Measurements from ENCODE around the gene PLEKHN1.

PLEKHN1 gene

DNA sequence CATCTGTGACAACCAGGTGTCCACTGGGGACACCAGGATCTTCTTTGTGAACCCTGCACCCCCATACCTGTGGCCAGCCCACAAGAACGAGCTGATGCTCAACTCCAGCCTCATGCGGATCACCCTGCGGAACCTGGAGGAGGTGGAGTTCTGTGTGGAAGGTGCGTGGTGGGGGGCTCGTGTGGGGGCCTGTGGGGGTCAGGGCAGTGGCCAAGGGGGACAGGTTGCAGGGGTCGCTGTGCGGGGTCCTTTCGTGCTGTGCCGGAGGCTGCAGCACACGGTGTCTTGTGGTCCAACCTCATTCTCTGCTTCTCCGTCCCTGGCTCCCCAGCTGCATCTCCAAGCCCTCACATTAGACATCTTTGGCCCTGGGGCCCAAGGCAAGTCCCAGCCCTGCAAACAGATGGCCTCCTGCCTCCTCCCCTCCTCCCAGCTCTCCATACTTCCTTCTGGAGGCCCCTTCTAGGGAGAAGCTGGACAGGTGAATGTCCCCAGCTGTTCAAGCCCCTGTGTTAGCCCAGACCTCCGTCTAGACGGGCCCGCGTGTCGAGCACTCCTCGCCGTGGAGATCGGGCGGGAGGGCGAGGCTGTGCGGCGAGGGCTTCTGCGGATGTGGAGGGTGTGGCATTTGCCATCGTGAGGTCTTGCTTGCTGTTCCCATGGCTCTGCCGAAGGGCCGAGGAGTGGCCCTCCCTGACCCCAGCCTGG, 56.2 kb downstream of the PLEKHN1 start:
- Histone ChIP-seq H3K4me1 (ENCODE audit: control extremely low read depth in 1 of 4, control insufficient read depth in 4 of 4, insufficient read depth in 4 of 4, low read length in 3 of 4) (peaks cover 0 to 19% (median 17%) of the 10 kb centered on the region in 4 experiments), H3K36me3 (ENCODE audit: control insufficient read depth in 4 of 4, insufficient read depth in 4 of 4, low read length in 3 of 4) (no peaks in the 10 kb centered on the region), H3K9me3 (ENCODE audit: control extremely low read depth in 1 of 5, control insufficient read depth in 4 of 5, insufficient read depth in 2 of 5, low read depth in 1 of 5, low read length in 4 of 5) (no peaks in the 10 kb centered on the region), H3K27me3 (replicated peaks in 2 of 5; ENCODE audit: control insufficient read depth in 4 of 5, insufficient read depth in 5 of 5, low read length in 4 of 5) (peaks cover 0 to 45% (median 8%) of the 10 kb centered on the region in 5 experiments), H3K27ac (ENCODE audit: insufficient read depth in 1 of 2, low read depth in 1 of 2, low read length in 2 of 2, poor library complexity in 1 of 2, severe bottlenecking in 2 of 2) (no peak overlapping the region), H3K4me3 (ENCODE audit: control insufficient read depth in 1 of 7, extremely low read depth in 1 of 7, insufficient read depth in 4 of 7, low read depth in 2 of 7, low read length in 6 of 7) (no peak overlapping the region)
- DNase-seq: no peak
- POLR2A ChIA-PET: no interaction called here
- CTCF ChIA-PET: interaction anchor here (0.9 kb wide), 1 partner anchor 13 kb away, joined by 4 read pairs; no protein-coding TSS in a partner anchor
- WGBS (ENCODE audit: insufficient coverage): 76% methylated on average over 24 of the region's 27 CpGs

DNA sequence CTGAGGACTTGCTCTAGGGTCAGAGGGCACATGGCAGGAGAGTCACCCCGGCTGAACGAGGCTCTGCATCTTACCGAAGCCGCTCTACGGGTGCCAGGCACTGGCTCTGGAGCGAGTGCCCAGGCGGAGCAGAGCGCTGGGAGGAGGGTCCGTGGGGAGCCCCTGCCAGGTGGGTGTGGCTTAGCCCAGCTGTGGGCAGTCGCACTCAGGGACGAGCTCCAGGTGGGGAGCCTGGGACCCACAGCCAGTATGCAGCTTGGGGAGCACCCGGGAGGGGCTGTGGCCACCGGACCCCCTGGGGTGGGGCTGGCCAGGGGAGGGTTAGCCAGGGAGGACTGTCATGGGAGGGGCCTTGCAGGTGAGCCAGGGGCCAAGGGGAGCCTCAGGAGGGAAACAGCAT, 57.4 kb downstream of the PLEKHN1 start:
- no peak overlapping the region for H3K4me3 ChIP-seq (ENCODE audit: control insufficient read depth in 1 of 7, extremely low read depth in 1 of 7, insufficient read depth in 4 of 7, low read depth in 2 of 7, low read length in 6 of 7)
- no peak overlapping the region for H3K27ac ChIP-seq (ENCODE audit: insufficient read depth in 1 of 2, low read depth in 1 of 2, low read length in 2 of 2, poor library complexity in 1 of 2, severe bottlenecking in 2 of 2)
- H3K9me3 ChIP-seq (ENCODE audit: control extremely low read depth in 1 of 5, control insufficient read depth in 4 of 5, insufficient read depth in 2 of 5, low read depth in 1 of 5, low read length in 4 of 5): no peaks in the 10 kb centered on the region
- peaks cover 0 to 46% (median 8%) of the 10 kb centered on the region in 5 experiments for H3K27me3 ChIP-seq (replicated peaks in 2 of 5; ENCODE audit: control insufficient read depth in 4 of 5, insufficient read depth in 5 of 5, low read length in 4 of 5)
- ChIA-PET POLR2A (no interaction called here), CTCF (interaction anchor here (1.0 to 1.6 kb wide), 3 partner anchors 10 to 39 kb away, joined by 3 to 5 read pairs (median 3); no protein-coding TSS in a partner anchor)
- peaks cover 0 to 19% (median 17%) of the 10 kb centered on the region in 4 experiments for H3K4me1 ChIP-seq (ENCODE audit: control extremely low read depth in 1 of 4, control insufficient read depth in 4 of 4, insufficient read depth in 4 of 4, low read length in 3 of 4)
- WGBS (ENCODE audit: insufficient coverage): 83% methylated on average over 11 of the region's 13 CpGs
- no peak for DNase-seq
- H3K36me3 ChIP-seq (ENCODE audit: control insufficient read depth in 4 of 4, insufficient read depth in 4 of 4, low read length in 3 of 4): no peaks in the 10 kb centered on the region

DNA sequence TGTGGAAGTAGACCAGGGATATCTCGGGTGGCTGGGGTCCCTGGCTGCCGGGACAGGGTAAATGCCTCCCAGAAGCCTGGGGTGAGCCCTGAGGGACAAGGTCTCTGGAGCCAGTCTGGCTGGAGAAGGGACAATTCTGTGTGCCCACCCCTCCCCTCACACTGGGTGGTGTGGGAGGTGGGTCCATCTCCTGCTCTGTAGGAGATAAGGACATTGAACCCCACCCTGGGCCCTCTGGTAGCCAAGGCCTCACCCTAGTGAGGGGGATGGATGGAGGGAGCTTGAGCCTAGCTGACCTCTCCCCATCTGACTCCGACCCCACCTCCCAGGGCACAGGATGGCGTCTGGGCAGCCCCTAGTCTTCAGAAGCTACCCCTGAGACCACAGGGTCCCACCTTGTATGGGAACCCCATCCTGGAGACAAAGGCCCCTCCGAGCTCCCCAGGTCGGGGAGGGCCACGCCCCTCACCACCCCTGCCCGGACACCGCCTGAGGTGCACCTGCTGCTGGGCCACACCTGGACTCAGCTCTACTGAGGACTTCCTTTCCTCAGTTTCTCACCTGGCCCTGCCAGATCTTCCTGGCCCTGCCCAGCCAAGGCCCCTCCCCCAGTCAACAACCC, 58.0 kb downstream of the PLEKHN1 start:
- no peak for DNase-seq
- ChIA-PET CTCF (interaction anchor here (1.0 to 1.6 kb wide), 4 partner anchors 9 to 41 kb away, joined by 3 to 5 read pairs (median 4); no protein-coding TSS in a partner anchor), POLR2A (no interaction called here)
- no peaks in the 10 kb centered on the region for H3K36me3 ChIP-seq (ENCODE audit: control insufficient read depth in 4 of 4, insufficient read depth in 4 of 4, low read length in 3 of 4)
- H3K4me3 ChIP-seq (ENCODE audit: control insufficient read depth in 1 of 7, extremely low read depth in 1 of 7, insufficient read depth in 4 of 7, low read depth in 2 of 7, low read length in 6 of 7): no peak overlapping the region
- WGBS (ENCODE audit: insufficient coverage): 95% methylated on average over 8 of the region's 9 CpGs
- H3K9me3 ChIP-seq (ENCODE audit: control extremely low read depth in 1 of 5, control insufficient read depth in 4 of 5, insufficient read depth in 2 of 5, low read depth in 1 of 5, low read length in 4 of 5): no peaks in the 10 kb centered on the region
- H3K27me3 ChIP-seq (replicated peaks in 2 of 5; ENCODE audit: control insufficient read depth in 4 of 5, insufficient read depth in 5 of 5, low read length in 4 of 5): peaks cover 0 to 46% (median 8%) of the 10 kb centered on the region in 5 experiments
- H3K4me1 ChIP-seq (ENCODE audit: control extremely low read depth in 1 of 4, control insufficient read depth in 4 of 4, insufficient read depth in 4 of 4, low read length in 3 of 4): peaks cover 0 to 17% (median 14%) of the 10 kb centered on the region in 4 experiments
- H3K27ac ChIP-seq (ENCODE audit: insufficient read depth in 1 of 2, low read depth in 1 of 2, low read length in 2 of 2, poor library complexity in 1 of 2, severe bottlenecking in 2 of 2): no peak overlapping the region

DNA sequence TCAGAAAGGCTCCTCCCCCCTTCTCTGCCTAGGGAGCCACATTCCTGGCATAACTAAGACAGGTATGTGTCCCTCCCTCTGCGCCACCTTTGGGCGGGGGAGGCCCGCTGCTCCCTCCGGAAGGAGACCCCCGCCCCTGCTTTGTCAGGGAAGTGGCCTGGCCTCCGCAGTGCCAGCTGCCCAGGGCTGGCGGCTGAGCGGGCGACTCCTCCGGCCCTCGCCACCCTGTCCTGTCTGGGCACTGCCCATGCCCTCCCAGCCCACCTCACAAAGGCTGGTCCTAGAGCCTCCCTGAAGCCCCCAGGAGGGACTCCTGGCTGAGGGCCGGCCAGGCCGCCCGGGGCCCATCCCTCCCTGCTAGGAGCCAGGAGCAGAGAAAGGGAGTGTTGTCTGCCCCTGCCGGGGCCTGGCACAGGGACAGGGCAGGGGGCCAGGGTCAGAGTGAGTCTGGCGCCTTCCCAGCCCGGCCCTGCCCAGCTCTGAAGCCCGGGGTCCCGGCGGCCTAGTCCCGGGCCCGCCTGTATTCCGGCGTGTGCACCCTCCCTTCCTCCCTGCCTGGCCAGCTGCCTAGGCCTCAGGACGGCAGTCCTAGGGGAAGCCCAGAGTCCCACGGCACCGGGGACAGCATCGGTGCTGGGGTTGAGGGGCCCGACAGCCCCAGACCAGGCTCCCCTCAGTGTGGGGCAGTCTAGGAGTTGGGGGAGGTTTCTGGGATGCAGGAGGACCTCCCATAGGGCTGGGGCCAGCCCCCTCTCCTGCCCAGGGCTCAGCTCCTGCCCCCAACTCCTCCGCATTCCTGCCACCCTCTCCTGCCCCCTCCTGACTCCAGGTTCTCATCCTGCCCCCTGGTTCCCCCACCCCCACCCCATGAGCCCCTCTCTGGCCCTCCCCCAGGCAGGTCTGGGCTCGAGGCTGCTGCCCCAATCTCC, 58.8 kb downstream of the PLEKHN1 start:
- Histone ChIP-seq H3K27ac (ENCODE audit: insufficient read depth in 1 of 2, low read depth in 1 of 2, low read length in 2 of 2, poor library complexity in 1 of 2, severe bottlenecking in 2 of 2) (no peak overlapping the region), H3K27me3 (replicated peaks in 2 of 5; ENCODE audit: control insufficient read depth in 4 of 5, insufficient read depth in 5 of 5, low read length in 4 of 5) (peaks cover 0 to 44% (median 8%) of the 10 kb centered on the region in 5 experiments), H3K4me1 (ENCODE audit: control extremely low read depth in 1 of 4, control insufficient read depth in 4 of 4, insufficient read depth in 4 of 4, low read length in 3 of 4) (peaks cover 0 to 16% (median 13%) of the 10 kb centered on the region in 4 experiments), H3K9me3 (ENCODE audit: control extremely low read depth in 1 of 5, control insufficient read depth in 4 of 5, insufficient read depth in 2 of 5, low read depth in 1 of 5, low read length in 4 of 5) (no peaks in the 10 kb centered on the region), H3K4me3 (ENCODE audit: control insufficient read depth in 1 of 7, extremely low read depth in 1 of 7, insufficient read depth in 4 of 7, low read depth in 2 of 7, low read length in 6 of 7) (no peak overlapping the region), H3K36me3 (ENCODE audit: control insufficient read depth in 4 of 4, insufficient read depth in 4 of 4, low read length in 3 of 4) (no peaks in the 10 kb centered on the region)
- ChIA-PET CTCF (interaction anchor here (1.3 to 1.6 kb wide), 2 partner anchors 21 to 42 kb away, joined by 5 read pairs; no protein-coding TSS in a partner anchor), POLR2A (no interaction called here)
- DNase-seq: no peak
- WGBS (ENCODE audit: insufficient coverage): 95% methylated on average over 19 of the region's 31 CpGs

Measured in common myeloid progenitor, CD34-positive (primary cell).